ENCODE results near the gene RAB40C.

Gene RAB40C

DNA sequence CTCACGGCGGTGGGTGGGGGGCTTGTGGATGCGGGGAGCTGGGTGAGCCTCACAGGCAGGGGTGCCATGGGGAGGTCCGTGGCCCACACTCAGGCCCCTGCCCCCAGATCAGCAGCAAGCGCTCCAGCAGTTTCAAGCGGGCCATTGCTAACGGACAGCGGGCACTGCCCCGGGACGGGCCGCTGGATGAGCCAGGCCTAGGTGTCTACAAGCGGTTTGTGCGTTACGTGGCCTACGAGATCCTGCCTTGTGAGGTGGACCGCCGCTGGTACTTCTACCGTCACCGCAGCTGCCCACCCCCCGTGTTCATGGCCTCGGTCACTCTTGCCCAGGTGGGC is 86.7 kb downstream of the RAB40C start:
- TF ChIP-seq TAF1 (IDR thresholded peaks at IDR 0.05; ENCODE audit: borderline replicate concordance, insufficient read depth, low read length) (no peak), SIN3A (IDR thresholded peaks at IDR 0.05; ENCODE audit: borderline replicate concordance, insufficient read depth, low read length) (no peak), FOXP2 (optimal IDR thresholded peaks at IDR 0.05; ENCODE audit: borderline replicate concordance, extremely low read depth, extremely low read length, insufficient read depth) (no peak), REST (IDR thresholded peaks at IDR 0.05; ENCODE audit: insufficient read depth in 1 of 2, low read depth in 2 of 2, low read length in 2 of 2) (no peak), POLR2AphosphoS5 (IDR thresholded peaks at IDR 0.05; ENCODE audit: low read depth, low read length) (no peak)

- TF ChIP-seq REST (IDR thresholded peaks at IDR 0.05; ENCODE audit: insufficient read depth in 1 of 2, low read depth in 2 of 2, low read length in 2 of 2) (no peak), SIN3A (IDR thresholded peaks at IDR 0.05; ENCODE audit: borderline replicate concordance, insufficient read depth, low read length) (no peak), POLR2AphosphoS5 (IDR thresholded peaks at IDR 0.05; ENCODE audit: low read depth, low read length) (no peak), FOXP2 (optimal IDR thresholded peaks at IDR 0.05; ENCODE audit: borderline replicate concordance, extremely low read depth, extremely low read length, insufficient read depth) (no peak), TAF1 (IDR thresholded peaks at IDR 0.05; ENCODE audit: borderline replicate concordance, insufficient read depth, low read length) (no peak)
Measured at GRCh38 chr16:676913-677312, 87.0 kb downstream of the RAB40C start.

- no peak for TF ChIP-seq FOXP2 (optimal IDR thresholded peaks at IDR 0.05; ENCODE audit: borderline replicate concordance, extremely low read depth, extremely low read length, insufficient read depth)
- no peak for TF ChIP-seq TAF1 (IDR thresholded peaks at IDR 0.05; ENCODE audit: borderline replicate concordance, insufficient read depth, low read length)
- TF ChIP-seq SIN3A (IDR thresholded peaks at IDR 0.05; ENCODE audit: borderline replicate concordance, insufficient read depth, low read length): no peak
- no peak for TF ChIP-seq POLR2AphosphoS5 (IDR thresholded peaks at IDR 0.05; ENCODE audit: low read depth, low read length)
Measured at GRCh38 chr16:677316-678190, 87.7 kb downstream of the RAB40C start.

GRCh38 chr16:678209-678857 is 88.5 kb downstream of the RAB40C start:
- TF ChIP-seq REST (IDR thresholded peaks at IDR 0.05; ENCODE audit: insufficient read depth in 1 of 2, low read depth in 2 of 2, low read length in 2 of 2) (no peak), SIN3A (IDR thresholded peaks at IDR 0.05; ENCODE audit: borderline replicate concordance, insufficient read depth, low read length) (no peak), POLR2AphosphoS5 (IDR thresholded peaks at IDR 0.05; ENCODE audit: low read depth, low read length) (no peak), FOXP2 (optimal IDR thresholded peaks at IDR 0.05; ENCODE audit: borderline replicate concordance, extremely low read depth, extremely low read length, insufficient read depth) (no peak), TAF1 (IDR thresholded peaks at IDR 0.05; ENCODE audit: borderline replicate concordance, insufficient read depth, low read length) (no peak)
